Loucy (cell line): ENCODE results near the gene PWP1.

Experiments used
- H2AFZ ChIP-seq: fragments of 200-600 bp; sonication (generic); 2 replicates; pipeline ENCODE4 v1.6.0; 2016; ENCODE audit warnings: antibody characterized with exemption, mild to moderate bottlenecking, low read length, moderate library complexity
- H3F3A ChIP-seq: fragments of 200-600 bp; 2 replicates; pipeline ENCODE4 v1.6.0; 2016; ENCODE audit warnings: antibody characterized with exemption, low read depth, mild to moderate bottlenecking
- H3K27me3 ChIP-seq: fragments of 200-600 bp; sonication (generic); 2 replicates; pipeline ENCODE4 v1.6.1; 2014; ENCODE audit warnings: low read length, mild to moderate bottlenecking; ENCODE audit not compliant: insufficient read depth, poor library complexity, severe bottlenecking
- H3K36me3 ChIP-seq: fragments of 200-600 bp; sonication (generic); 2 replicates; pipeline ENCODE4 v1.6.1; 2016; ENCODE audit warnings: low read length; ENCODE audit not compliant: insufficient read depth
- H3K4me1 ChIP-seq: fragments of 200-600 bp; sonication (generic); 2 replicates; pipeline ENCODE4 v1.5.1; 2014; ENCODE audit warnings: low read length, mild to moderate bottlenecking; ENCODE audit not compliant: insufficient read depth, poor library complexity, severe bottlenecking
- H3K4me2 ChIP-seq: fragments of 200-600 bp; sonication (generic); 2 replicates; pipeline ENCODE4 v1.6.0; 2014; ENCODE audit warnings: antibody characterized with exemption, low read length, low read depth, mild to moderate bottlenecking; ENCODE audit not compliant: poor library complexity, severe bottlenecking
- H3K4me3 ChIP-seq: fragments of 200-600 bp; sonication (generic); 2 replicates; pipeline ENCODE4 v1.5.1; 2014; ENCODE audit warnings: low read length, mild to moderate bottlenecking, mixed read lengths; ENCODE audit not compliant: poor library complexity, severe bottlenecking
- H3K79me2 ChIP-seq: fragments of 200-600 bp; sonication (generic); 2 replicates; pipeline ENCODE4 v1.6.1; 2014; ENCODE audit warnings: low read length; ENCODE audit not compliant: insufficient read depth
- H3K9ac ChIP-seq: fragments of 200-600 bp; sonication (generic); 2 replicates; pipeline ENCODE4 v1.6.0; 2014; ENCODE audit warnings: mild to moderate bottlenecking, low read depth, low read length, moderate library complexity; ENCODE audit not compliant: poor library complexity, severe bottlenecking
- H3K9me2 ChIP-seq: fragments of 200-600 bp; sonication (generic); replicated peaks from 2 replicates; pipeline ENCODE4 v1.6.1; 2016; ENCODE audit warnings: low read depth, low read length, mixed read lengths
- H3K9me3 ChIP-seq: fragments of 200-600 bp; sonication (generic); 2 replicates; pipeline ENCODE4 v1.6.1; 2014; ENCODE audit warnings: mild to moderate bottlenecking, antibody characterized with exemption, low read length, low read depth; ENCODE audit not compliant: insufficient read depth
- H4K20me1 ChIP-seq: fragments of 200-600 bp; sonication (generic); 2 replicates; pipeline ENCODE4 v1.6.0; 2014; ENCODE audit warnings: antibody characterized with exemption, low read length, mild to moderate bottlenecking; ENCODE audit not compliant: insufficient read depth, poor library complexity, severe bottlenecking
- EZH2phosphoT487 ChIP-seq: fragments of 200-600 bp; IDR thresholded peaks from 2 replicates; pipeline ENCODE4 v1.6.1; 2018; ENCODE audit warnings: antibody characterized with exemption, mild to moderate bottlenecking, moderate library complexity, borderline replicate concordance
- TF ChIP-seq, protein P1 (sequence below): fragments of 200-600 bp; sonication (generic); conservative IDR thresholded peaks from 2 replicates; pipeline ENCODE4 v1.5.1; 2014; ENCODE audit warnings: mild to moderate bottlenecking, antibody characterized with exemption, low read length

The PWP1 gene

DNA sequence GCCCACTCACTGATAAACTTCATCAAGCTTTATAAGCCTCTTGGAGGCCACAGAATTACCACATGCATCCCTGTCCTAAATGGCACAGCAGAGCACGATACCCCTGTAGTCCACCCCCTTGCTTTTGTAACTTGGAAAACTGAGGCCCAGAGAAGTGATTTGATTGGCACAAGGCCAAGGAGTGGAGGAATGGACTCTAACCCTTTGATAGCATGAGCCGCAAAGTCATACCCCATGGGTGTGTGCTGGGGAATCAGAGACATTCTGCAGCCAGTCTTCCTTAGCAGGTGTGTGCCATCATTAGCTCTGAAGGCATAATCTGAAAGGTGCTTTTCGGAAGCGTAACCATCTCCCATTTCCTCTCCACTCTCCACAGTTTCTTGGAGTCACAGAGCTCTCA lies 28.5 kb upstream of the PWP1 start:
- Histone ChIP-seq H3K9me2 (no peaks in the 10 kb centered on the region), H3K4me2 (no peak overlapping the region), H3K9me3 (no peaks in the 10 kb centered on the region), H3K4me1 (no peaks in the 10 kb centered on the region), H2AFZ (no peak overlapping the region), H3K79me2 (no peaks in the 10 kb centered on the region), H3K36me3 (no peaks in the 10 kb centered on the region), H3K9ac (no peak overlapping the region), H3K27me3 (no peaks in the 10 kb centered on the region), H3F3A (no peaks in the 10 kb centered on the region), H4K20me1 (no peaks in the 10 kb centered on the region), H3K4me3 (no peak overlapping the region)
- TF ChIP-seq, protein P1, sequence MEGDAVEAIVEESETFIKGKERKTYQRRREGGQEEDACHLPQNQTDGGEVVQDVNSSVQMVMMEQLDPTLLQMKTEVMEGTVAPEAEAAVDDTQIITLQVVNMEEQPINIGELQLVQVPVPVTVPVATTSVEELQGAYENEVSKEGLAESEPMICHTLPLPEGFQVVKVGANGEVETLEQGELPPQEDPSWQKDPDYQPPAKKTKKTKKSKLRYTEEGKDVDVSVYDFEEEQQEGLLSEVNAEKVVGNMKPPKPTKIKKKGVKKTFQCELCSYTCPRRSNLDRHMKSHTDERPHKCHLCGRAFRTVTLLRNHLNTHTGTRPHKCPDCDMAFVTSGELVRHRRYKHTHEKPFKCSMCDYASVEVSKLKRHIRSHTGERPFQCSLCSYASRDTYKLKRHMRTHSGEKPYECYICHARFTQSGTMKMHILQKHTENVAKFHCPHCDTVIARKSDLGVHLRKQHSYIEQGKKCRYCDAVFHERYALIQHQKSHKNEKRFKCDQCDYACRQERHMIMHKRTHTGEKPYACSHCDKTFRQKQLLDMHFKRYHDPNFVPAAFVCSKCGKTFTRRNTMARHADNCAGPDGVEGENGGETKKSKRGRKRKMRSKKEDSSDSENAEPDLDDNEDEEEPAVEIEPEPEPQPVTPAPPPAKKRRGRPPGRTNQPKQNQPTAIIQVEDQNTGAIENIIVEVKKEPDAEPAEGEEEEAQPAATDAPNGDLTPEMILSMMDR, result no peak
- no peak for TF ChIP-seq EZH2phosphoT487

DNA sequence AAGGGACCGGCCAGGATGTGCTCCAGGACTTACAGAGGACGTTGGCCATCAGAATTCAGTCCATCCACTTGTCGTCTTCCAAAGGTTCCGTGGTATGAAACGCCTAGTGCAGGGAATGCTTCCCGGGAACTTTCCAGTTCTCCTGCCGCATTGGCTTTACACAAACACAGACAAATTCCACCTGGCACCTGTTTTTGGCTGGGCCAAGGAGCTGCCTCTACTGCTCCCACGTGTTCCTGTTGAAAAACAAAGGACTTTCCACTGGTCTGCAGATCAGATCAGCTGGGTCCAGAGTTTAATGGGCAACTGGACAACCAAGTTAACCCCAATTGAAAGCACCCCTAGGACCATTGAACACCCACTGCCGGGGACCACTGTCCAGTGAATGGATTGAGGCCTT lies 28.0 kb upstream of the PWP1 start:
- Histone ChIP-seq H3K9ac (no peak overlapping the region), H3K79me2 (no peaks in the 10 kb centered on the region), H3K9me2 (no peaks in the 10 kb centered on the region), H3K9me3 (no peaks in the 10 kb centered on the region), H3K27me3 (no peaks in the 10 kb centered on the region), H3K4me3 (no peak overlapping the region), H3K4me2 (no peak overlapping the region), H4K20me1 (no peaks in the 10 kb centered on the region), H3K4me1 (no peaks in the 10 kb centered on the region), H3K36me3 (no peaks in the 10 kb centered on the region), H2AFZ (no peak overlapping the region), H3F3A (no peaks in the 10 kb centered on the region)
- TF ChIP-seq EZH2phosphoT487, result no peak

DNA sequence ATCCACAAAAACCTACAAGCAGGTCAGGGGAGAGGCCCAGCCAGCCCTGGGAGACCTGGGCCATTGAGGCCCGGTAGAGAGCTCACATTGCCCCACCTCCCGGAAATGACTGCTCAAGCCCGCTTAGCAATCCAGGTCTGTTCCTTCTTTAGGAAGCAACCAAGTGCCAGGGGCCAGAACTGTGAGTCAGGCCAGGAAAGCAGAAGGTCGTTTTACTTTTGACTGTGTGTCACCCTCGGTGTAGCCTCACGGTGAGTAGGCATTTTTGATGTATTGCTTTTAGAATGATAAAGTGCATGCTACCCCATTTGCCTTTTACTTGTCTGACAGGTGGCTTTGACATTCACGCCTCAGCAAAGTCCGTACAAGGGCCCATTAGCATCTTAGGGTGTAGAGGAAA lies 25.4 kb upstream of the PWP1 start:
- H3K9me3 ChIP-seq, result no peaks in the 10 kb centered on the region
- H3K9ac ChIP-seq, result no peak overlapping the region
- H3K36me3 ChIP-seq, result no peaks in the 10 kb centered on the region
- no peak overlapping the region for H3K4me2 ChIP-seq
- H3K4me3 ChIP-seq, result no peak overlapping the region
- no peaks in the 10 kb centered on the region for H3K9me2 ChIP-seq
- no peaks in the 10 kb centered on the region for H4K20me1 ChIP-seq
- H3K4me1 ChIP-seq, result no peaks in the 10 kb centered on the region
- no peaks in the 10 kb centered on the region for H3F3A ChIP-seq
- no peaks in the 10 kb centered on the region for H3K27me3 ChIP-seq
- TF ChIP-seq, protein P1, result no peak
- no peak for TF ChIP-seq EZH2phosphoT487
- H3K79me2 ChIP-seq, result no peaks in the 10 kb centered on the region
- no peak overlapping the region for H2AFZ ChIP-seq

DNA sequence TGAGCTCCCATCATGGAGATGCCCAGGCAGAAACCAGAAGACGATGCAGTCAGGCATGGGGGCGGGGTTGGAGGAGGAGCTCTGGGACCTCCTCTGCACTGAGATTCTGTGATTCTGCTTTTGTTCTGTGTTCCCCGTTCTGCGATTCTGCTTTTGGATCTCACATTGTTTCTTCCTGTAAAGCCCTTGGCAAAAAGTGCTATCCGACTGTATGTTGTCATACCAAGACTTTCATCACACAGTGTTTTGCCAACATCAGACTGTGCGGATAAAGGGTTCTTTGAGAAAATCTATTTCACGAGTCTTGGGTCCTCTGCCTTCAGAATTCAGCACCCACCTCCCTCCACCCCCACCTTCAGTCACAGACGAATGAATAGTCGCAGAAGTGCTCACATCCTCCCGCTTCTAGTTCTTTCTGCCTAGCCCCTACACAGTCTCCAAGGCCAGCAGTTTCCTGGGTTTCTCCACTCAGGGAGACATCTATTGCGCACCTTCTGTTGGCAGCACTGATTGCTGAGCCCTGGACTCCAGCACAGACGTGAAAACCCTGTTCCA lies 24.7 kb upstream of the PWP1 start:
- Histone ChIP-seq H3K36me3 (no peaks in the 10 kb centered on the region), H3K9ac (no peak overlapping the region), H3K9me3 (no peaks in the 10 kb centered on the region), H4K20me1 (no peaks in the 10 kb centered on the region), H3K4me3 (no peak overlapping the region), H3K4me1 (no peaks in the 10 kb centered on the region), H3K9me2 (no peaks in the 10 kb centered on the region), H3K27me3 (no peaks in the 10 kb centered on the region), H3F3A (no peaks in the 10 kb centered on the region), H3K79me2 (no peaks in the 10 kb centered on the region), H2AFZ (no peak overlapping the region), H3K4me2 (no peak overlapping the region)
- TF ChIP-seq EZH2phosphoT487, result no peak
- TF ChIP-seq, protein P1, result no peak
